ENCODE measurements around the gene MED9.

DNA sequence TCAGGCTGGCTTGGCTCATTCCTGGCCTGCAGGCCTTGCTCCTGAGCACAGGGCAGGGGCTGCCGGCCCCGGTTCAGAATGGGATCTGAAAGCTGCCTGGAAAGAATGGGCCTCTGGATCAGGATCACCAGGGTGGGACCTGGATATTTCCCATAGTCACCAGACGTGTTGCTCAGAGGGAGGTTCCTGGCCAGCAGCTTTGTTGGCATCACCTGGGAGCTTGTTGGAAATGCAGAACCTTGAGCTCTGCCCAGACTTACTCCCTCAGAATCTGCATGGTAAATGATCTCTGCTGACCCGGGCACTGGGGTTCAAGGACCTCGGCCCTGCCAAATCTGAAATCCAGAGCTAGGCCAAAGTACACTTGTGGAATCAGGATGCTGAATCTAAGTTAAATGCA lies 29.5 kb upstream of the MED9 start:
- TF ChIP-seq, protein P1, sequence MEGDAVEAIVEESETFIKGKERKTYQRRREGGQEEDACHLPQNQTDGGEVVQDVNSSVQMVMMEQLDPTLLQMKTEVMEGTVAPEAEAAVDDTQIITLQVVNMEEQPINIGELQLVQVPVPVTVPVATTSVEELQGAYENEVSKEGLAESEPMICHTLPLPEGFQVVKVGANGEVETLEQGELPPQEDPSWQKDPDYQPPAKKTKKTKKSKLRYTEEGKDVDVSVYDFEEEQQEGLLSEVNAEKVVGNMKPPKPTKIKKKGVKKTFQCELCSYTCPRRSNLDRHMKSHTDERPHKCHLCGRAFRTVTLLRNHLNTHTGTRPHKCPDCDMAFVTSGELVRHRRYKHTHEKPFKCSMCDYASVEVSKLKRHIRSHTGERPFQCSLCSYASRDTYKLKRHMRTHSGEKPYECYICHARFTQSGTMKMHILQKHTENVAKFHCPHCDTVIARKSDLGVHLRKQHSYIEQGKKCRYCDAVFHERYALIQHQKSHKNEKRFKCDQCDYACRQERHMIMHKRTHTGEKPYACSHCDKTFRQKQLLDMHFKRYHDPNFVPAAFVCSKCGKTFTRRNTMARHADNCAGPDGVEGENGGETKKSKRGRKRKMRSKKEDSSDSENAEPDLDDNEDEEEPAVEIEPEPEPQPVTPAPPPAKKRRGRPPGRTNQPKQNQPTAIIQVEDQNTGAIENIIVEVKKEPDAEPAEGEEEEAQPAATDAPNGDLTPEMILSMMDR (conservative IDR thresholded peaks at IDR 0.05; ENCODE audit: low read depth, low read length) = no peak
- TF ChIP-seq EZH2 (IDR thresholded peaks at IDR 0.05; ENCODE audit: borderline replicate concordance, low read depth, low read length, poor library complexity, severe bottlenecking) = no peak
